HCT116 (cell line): ENCODE data around the gene TRUB1. TPM values are rescaled to one million over a fixed set of nuclear protein-coding genes. Genes with fewer than 3 reads are reported as not detected.

Experiments
- ATAC-seq: fragments of 200-7000 bp; cut with Tn5 transposase; 2 replicates; pipeline ENCODE4 v1.9.1; 2020; ENCODE audit warnings: mild to moderate bottlenecking, moderate library complexity
- BruUV-seq: library from RNA; stranded (reverse); fragments of 400-500 nt; replicated peaks from 2 replicates; lab custom pipeline; 2021; lab: Mats Ljungman, UMichigan
- CTCF ChIA-PET: fragments of 300-600 bp; sonication (Branson Sonifier 250); formaldehyde crosslinking; loops from one replicate; lab custom pipeline; 2021; ENCODE audit warnings: antibody characterized with exemption; lab: Charles Lee
- POLR2A ChIA-PET: fragments of 300-600, 350-600 bp; sonication (Branson Sonifier 250); formaldehyde crosslinking; loops from one replicate; lab custom pipeline; 2021; ENCODE audit warnings: antibody characterized with exemption; lab: Charles Lee
- RAD21 ChIA-PET, 2 experiments: fragments of 300-600 bp; sonication (Branson Sonifier 250); formaldehyde crosslinking; loops; one replicate each; lab custom pipeline; 2023; ENCODE audit warnings: low total read pairs in 2 of 2; ENCODE audit not compliant: uncharacterized antibody in 2 of 2, unreplicated experiment in 2 of 2, low non-redundant PET in 1 of 2; lab: Charles Lee
- DNase-seq: peaks from one replicate; pipeline ENCODE4 v3.0.0-alpha.2; 2010; ENCODE audit warnings: low read depth, low spot score
- H2AFZ ChIP-seq: fragments of 200-600 bp; shearing (Covaris generic), sonication (generic); 2 replicates; pipeline ENCODE4 v1.6.1; 2017; ENCODE audit warnings: low read depth, mixed run types, mixed read lengths, antibody characterized with exemption, low read length; ENCODE audit not compliant: poor library complexity, severe bottlenecking
- H3K27ac ChIP-seq: 2 replicates; pipeline ENCODE4 v1.5.1; 2012; ENCODE audit warnings: low read depth, low read length
- H3K27me3 ChIP-seq: fragments of 200-600 bp; sonication (generic); 2 replicates; pipeline ENCODE4 v1.6.1; 2016; ENCODE audit warnings: mixed run types, low read length, mixed read lengths; ENCODE audit not compliant: insufficient read depth
- H3K36me3 ChIP-seq, 2 experiments: fragments of 200-500 bp in 1 of 2; fragments of 200-600 bp in 1 of 2; sonication (Bioruptor generic) in 1 of 2; sonication (generic) in 1 of 2; 2 replicates each; pipeline versions ENCODE4 v1.5.1 to v1.6.1; 2014 to 2016; ENCODE audit warnings: low read length in 2 of 2, inconsistent platforms in 1 of 2, mixed read lengths in 1 of 2, mixed run types in 1 of 2; ENCODE audit not compliant: insufficient read depth in 2 of 2, control insufficient read depth in 1 of 2
- H3K4me1 ChIP-seq, 2 experiments: fragments of 200-600 bp in 1 of 2; sonication (generic) in 1 of 2; 2 replicates each; pipeline versions ENCODE4 v1.5.1 to v1.6.1; 2012 to 2017; ENCODE audit warnings: low read length in 2 of 2, inconsistent platforms in 1 of 2, mild to moderate bottlenecking in 1 of 2, mixed read lengths in 1 of 2, mixed run types in 1 of 2, moderate library complexity in 1 of 2; ENCODE audit not compliant: insufficient read depth in 2 of 2, control insufficient read depth in 1 of 2
- H3K4me2 ChIP-seq: fragments of 200-600 bp; sonication (generic); 2 replicates; pipeline ENCODE4 v1.6.1; 2017; ENCODE audit warnings: mixed run types, low read length, mixed read lengths
- H3K4me3 ChIP-seq, 2 experiments: fragments of 200-600 bp in 1 of 2; sonication (generic) in 1 of 2; replicated peaks in 1 of 2; 2 replicates each; pipeline ENCODE4 v1.5.1; 2011 to 2016; ENCODE audit warnings: low read length in 2 of 2, control low read depth in 1 of 2, low read depth in 1 of 2, mild to moderate bottlenecking in 1 of 2, mixed read lengths in 1 of 2, mixed run types in 1 of 2
- H3K79me2 ChIP-seq: fragments of 200-600 bp; sonication (generic); 2 replicates; pipeline ENCODE4 v1.6.1; 2017; ENCODE audit warnings: mild to moderate bottlenecking, mixed run types, low read length, moderate library complexity, mixed read lengths; ENCODE audit not compliant: insufficient read depth
- H3K9ac ChIP-seq: fragments of 200-600 bp; sonication (generic); 2 replicates; pipeline ENCODE4 v1.6.1; 2016; ENCODE audit warnings: low read length, mixed read lengths
- H3K9me2 ChIP-seq: fragments of 200-600 bp; sonication (generic), shearing (Covaris generic); 2 replicates; pipeline ENCODE4 v1.6.1; 2017; ENCODE audit warnings: mixed run types, mild to moderate bottlenecking, moderate library complexity; ENCODE audit not compliant: insufficient read depth
- H3K9me3 ChIP-seq, 2 experiments: fragments of 200-500 bp in 1 of 2; fragments of 200-600 bp in 1 of 2; sonication (Bioruptor generic) in 1 of 2; sonication (generic) in 1 of 2; 2 replicates each; pipeline ENCODE4 v1.6.1; 2014 to 2017; ENCODE audit warnings: low read length in 2 of 2, mixed read lengths in 2 of 2, inconsistent platforms in 1 of 2, low read depth in 1 of 2, mild to moderate bottlenecking in 1 of 2, mixed run types in 1 of 2, moderate library complexity in 1 of 2; ENCODE audit not compliant: control insufficient read depth in 1 of 2, insufficient read depth in 1 of 2
- H4K20me1 ChIP-seq: fragments of 200-600 bp; sonication (generic), shearing (Covaris generic); 2 replicates; pipeline ENCODE4 v1.6.1; 2017; ENCODE audit warnings: mixed run types, mild to moderate bottlenecking, moderate library complexity; ENCODE audit not compliant: insufficient read depth
- EZH2phosphoT487 ChIP-seq: fragments of 200-600 bp; IDR thresholded peaks from 2 replicates; pipeline ENCODE4 v1.6.1; 2018; ENCODE audit warnings: antibody characterized with exemption, borderline replicate concordance
- POLR2AphosphoS5 ChIP-seq: IDR thresholded peaks from 2 replicates; pipeline ENCODE4 v1.6.1; 2011; ENCODE audit warnings: mild to moderate bottlenecking, low read depth, low read length, moderate library complexity
- TCF7L2 ChIP-seq: IDR thresholded peaks from 2 replicates; pipeline ENCODE4 v1.7.0; 2011; ENCODE audit warnings: borderline replicate concordance, inconsistent platforms; ENCODE audit not compliant: insufficient read depth, insufficient read length; ENCODE audit errors: extremely low read depth
- intact Hi-C: fragments of 100-400 bp; cut with micrococcal nuclease; formaldehyde crosslinking; loops from 2 replicates; pipeline ENCODE4 v1.10.0; 2022
- total RNA-seq: library from RNA; stranded (reverse); gene quantifications from one replicate; pipeline ENCODE4 v1.2.1, GENCODE V29; 2021; ENCODE audit not compliant: unreplicated experiment

TRUB1 gene
- total RNA-seq, 1 experiment from 2014 or later = 44.1 TPM

- BruUV-seq = no TSS peak
- Histone ChIP-seq H3K9ac (no peak overlapping the region), H3K4me3 (no peak overlapping the region), H3K4me1 (no peaks in the 10 kb centered on the region), H2AFZ (no peak overlapping the region), H3K27ac (no peak overlapping the region), H3K27me3 (no peaks in the 10 kb centered on the region), H3K79me2 (peaks cover 67% of the 10 kb centered on the region), H3K36me3 (peaks cover 0 to 2% of the 10 kb centered on the region in 2 experiments; a peak in 2 of 4 replicates), H3K4me2 (no peak overlapping the region), H4K20me1 (no peaks in the 10 kb centered on the region), H3K9me2 (no peaks in the 10 kb centered on the region), H3K9me3 (no peaks in the 10 kb centered on the region)
- ATAC-seq (no peak), DNase-seq (no peak)
- intact Hi-C loops = no loop called here
- ChIA-PET CTCF (no interaction called here), POLR2A (interaction anchor here (1.0 kb wide), 1 partner anchor 10 kb away, joined by 3 read pairs; no protein-coding TSS in a partner anchor), RAD21 (no interaction called here)
- TF ChIP-seq POLR2AphosphoS5 = no peak
Measured at GRCh38 chr10:114957122-114957521, 19.1 kb downstream of the TRUB1 start.

GRCh38 chr10:114957673-114958072 lies 19.7 kb downstream of the TRUB1 start:
- CTCF ChIA-PET = no interaction called here
- peaks cover 68% of the 10 kb centered on the region for H3K79me2 ChIP-seq
- RAD21 ChIA-PET = no interaction called here

More at GRCh38 chr10:114957673-114958072, 19.7 kb downstream of the TRUB1 start:
- Histone ChIP-seq H3K9ac (no peak overlapping the region), H4K20me1 (no peaks in the 10 kb centered on the region), H3K9me2 (no peaks in the 10 kb centered on the region), H3K27ac (no peak overlapping the region), H3K4me1 (no peaks in the 10 kb centered on the region), H3K4me2 (no peak overlapping the region), H3K36me3 (peaks cover 2 to 4% of the 10 kb centered on the region in 2 experiments; a peak in 2 of 4 replicates), H3K9me3 (no peaks in the 10 kb centered on the region; a peak in 1 of 4 replicates), H3K27me3 (no peaks in the 10 kb centered on the region), H3K4me3 (no peak overlapping the region), H2AFZ (no peak overlapping the region)
- ATAC-seq (no peak), DNase-seq (no peak)
- POLR2A ChIA-PET = interaction anchor here (1.0 kb wide), 1 partner anchor 10 kb away, joined by 3 read pairs; no protein-coding TSS in a partner anchor
- TF ChIP-seq EZH2phosphoT487 (no peak), TCF7L2 (no peak)
- BruUV-seq = no TSS peak
- intact Hi-C loops = no loop called here
